NCI-H128 (cell line): ENCODE data around the gene EFNA2.
"Not testable (repeated sequence)": the region's sequence is repeated elsewhere in the genome, so short reads cannot be mapped to it uniquely, and the experiment has no call there.

ENCODE experiments used
- DNase-seq: peaks from one replicate; lab custom pipeline; 2025; ENCODE audit not compliant: unreplicated experiment; lab: John Stamatoyannopoulos, UW

EFNA2 gene

GRCh38 chr19:1285737-1286360 lies at the start of gene EFNA2:
Gene EFNA2 (plus strand): TSS chr19:1285873. CDS start chr19:1286169, 296 bp downstream.
- DNase-seq: no peak

GRCh38 chr19:1236576-1236975 lies 49.1 kb upstream of the EFNA2 start:
- DNase-seq: no peak

- DNase-seq: no peak
Measured at GRCh38 chr19:1237027-1237659, 48.5 kb upstream of the EFNA2 start.

GRCh38 chr19:1237754-1238368 lies 47.8 kb upstream of the EFNA2 start, which contains the start of gene CBARP:
Gene CBARP (minus strand): TSS chr19:1238005. CDS start chr19:1236100, 1,905 bp downstream.
- no peak for DNase-seq

- DNase-seq: no peak
Measured at GRCh38 chr19:1238369-1239303, 47.0 kb upstream of the EFNA2 start.

- no peak for DNase-seq
Measured at GRCh38 chr19:1239420-1239795, 46.3 kb upstream of the EFNA2 start.

- peak; percentile 80 for DNase-seq
Measured at GRCh38 chr19:1239796-1240737, 45.6 kb upstream of the EFNA2 start.

GRCh38 chr19:1240925-1241324 lies 44.7 kb upstream of the EFNA2 start:
- DNase-seq: no peak

- peak; percentile 87 for DNase-seq
Measured at GRCh38 chr19:1241417-1242095, 44.1 kb upstream of the EFNA2 start, which contains the start of gene ATP5F1D. Gene ATP5F1D (plus strand): TSS chr19:1241751. CDS start chr19:1241851, 100 bp downstream.

GRCh38 chr19:1243768-1244692 lies 41.6 kb upstream of the EFNA2 start:
- DNase-seq: peak; percentile 44

GRCh38 chr19:1244693-1245451 lies 40.8 kb upstream of the EFNA2 start:
- DNase-seq: no peak

- DNase-seq: no peak
Measured at GRCh38 chr19:1245494-1246264, 40.0 kb upstream of the EFNA2 start.

GRCh38 chr19:1246265-1247087 lies 39.2 kb upstream of the EFNA2 start:
- DNase-seq: not testable (repeated sequence)

GRCh38 chr19:1247748-1248138 lies 37.9 kb upstream of the EFNA2 start:
- DNase-seq: no peak

GRCh38 chr19:1248139-1248785 lies 37.4 kb upstream of the EFNA2 start, which contains the start of gene MIDN:
Gene MIDN (plus strand): TSS chr19:1248583. CDS start chr19:1250297, 1,714 bp downstream.
- DNase-seq: no peak
